ENCODE measurements around the gene TOR2A.

The TOR2A gene

GRCh38 chr9:127716412-127716811, 18.7 kb downstream of the TOR2A start:
- no peak for TF ChIP-seq CTCF (IDR thresholded peaks at IDR 0.05)
- H3K27me3 ChIP-seq: peaks cover 15% of the 10 kb centered on the region
- no peaks in the 10 kb centered on the region for H3K9me3 ChIP-seq
- peaks cover 11 to 12% of the 10 kb centered on the region in 2 experiments for H3K4me1 ChIP-seq (ENCODE audit: control insufficient read depth in 1 of 2, insufficient read depth in 1 of 2, low read depth in 1 of 2, low read length in 1 of 2)
- peak overlapping the region; percentile 80 for H3K27ac ChIP-seq
- peak overlapping the region; percentile 68 to 92 for H3K4me3 ChIP-seq (ENCODE audit: low read depth in 1 of 2, low read length in 1 of 2)
- no peaks in the 10 kb centered on the region for H3K36me3 ChIP-seq

- Histone ChIP-seq H3K27ac (peak within 1 kb of the TSS; percentile 80), H3K9me3 (no peaks in the 10 kb centered on the region), H3K27me3 (peaks cover 18% of the 10 kb centered on the region), H3K36me3 (no peaks in the 10 kb centered on the region), H3K4me1 (ENCODE audit: control insufficient read depth in 1 of 2, insufficient read depth in 1 of 2, low read depth in 1 of 2, low read length in 1 of 2) (peaks cover 11 to 17% of the 10 kb centered on the region in 2 experiments), H3K4me3 (ENCODE audit: low read depth in 1 of 2, low read length in 1 of 2) (peak within 1 kb of the TSS; percentile 68 to 92)
- TF ChIP-seq CTCF (IDR thresholded peaks at IDR 0.05): no peak
Observed at GRCh38 chr9:127715470-127716337, 19.4 kb downstream of the TOR2A start, which contains the start of the genes PTRH1 and TTC16. Gene PTRH1, minus strand, starts transcription at chr9:127715663. Its CDS starts 24 bp downstream, at chr9:127715639. Gene TTC16, plus strand, starts transcription at chr9:127716079. Its CDS starts 67 bp downstream, at chr9:127716146.

- peaks cover 11 to 17% of the 10 kb centered on the region in 2 experiments for H3K4me1 ChIP-seq (ENCODE audit: control insufficient read depth in 1 of 2, insufficient read depth in 1 of 2, low read depth in 1 of 2, low read length in 1 of 2)
- peaks cover 22% of the 10 kb centered on the region for H3K27me3 ChIP-seq
- no peak for TF ChIP-seq CTCF (IDR thresholded peaks at IDR 0.05)
- no peaks in the 10 kb centered on the region for H3K36me3 ChIP-seq
- H3K4me3 ChIP-seq (ENCODE audit: low read depth in 1 of 2, low read length in 1 of 2): peak overlapping the region; percentile 68 to 92
- H3K27ac ChIP-seq: peak overlapping the region; percentile 80
- no peaks in the 10 kb centered on the region for H3K9me3 ChIP-seq
Observed at GRCh38 chr9:127714951-127715469, 20.1 kb downstream of the TOR2A start.

GRCh38 chr9:127714020-127714750, 20.9 kb downstream of the TOR2A start:
- no peak overlapping the region for H3K27ac ChIP-seq
- peaks cover 11 to 17% of the 10 kb centered on the region in 2 experiments for H3K4me1 ChIP-seq (ENCODE audit: control insufficient read depth in 1 of 2, insufficient read depth in 1 of 2, low read depth in 1 of 2, low read length in 1 of 2)
- no peak for TF ChIP-seq CTCF (IDR thresholded peaks at IDR 0.05)

GRCh38 chr9:127712867-127713266, 22.2 kb downstream of the TOR2A start:
- Histone ChIP-seq H3K9me3 (no peaks in the 10 kb centered on the region), H3K27ac (no peak overlapping the region), H3K4me1 (ENCODE audit: control insufficient read depth in 1 of 2, insufficient read depth in 1 of 2, low read depth in 1 of 2, low read length in 1 of 2) (peaks cover 11 to 17% of the 10 kb centered on the region in 2 experiments), H3K36me3 (no peaks in the 10 kb centered on the region), H3K27me3 (peaks cover 22% of the 10 kb centered on the region), H3K4me3 (ENCODE audit: low read depth in 1 of 2, low read length in 1 of 2) (no peak overlapping the region)
- no peak for TF ChIP-seq CTCF (IDR thresholded peaks at IDR 0.05)

More at GRCh38 chr9:127714020-127714750, 20.9 kb downstream of the TOR2A start:
- Histone ChIP-seq H3K27me3 (peaks cover 22% of the 10 kb centered on the region), H3K9me3 (no peaks in the 10 kb centered on the region), H3K4me3 (ENCODE audit: low read depth in 1 of 2, low read length in 1 of 2) (peak overlapping the region in 1 of 2 experiments; percentile 92), H3K36me3 (no peaks in the 10 kb centered on the region)
